ENCODE data around the gene AMACR.

AMACR gene

GRCh38 chr5:34047143-34047542 is 39.3 kb upstream of the AMACR start:
- no peaks in the 10 kb centered on the region for H3K79me2 ChIP-seq (ENCODE audit: insufficient read depth, low read length)

GRCh38 chr5:34045996-34046395 is 38.1 kb upstream of the AMACR start:
- H3K4me3 ChIP-seq (ENCODE audit: low read depth, low read length, poor library complexity, severe bottlenecking) = no peak overlapping the region
- no peaks in the 10 kb centered on the region for H3K79me2 ChIP-seq (ENCODE audit: insufficient read depth, low read length)

More at GRCh38 chr5:34047143-34047542, 39.3 kb upstream of the AMACR start:
- H3F3A ChIP-seq (ENCODE audit: insufficient read depth, low read length) = no peaks in the 10 kb centered on the region
- H4K20me1 ChIP-seq (ENCODE audit: insufficient read depth, low read length) = no peaks in the 10 kb centered on the region
- no peaks in the 10 kb centered on the region for H3K36me3 ChIP-seq (ENCODE audit: insufficient read depth, low read length)
- H3K9ac ChIP-seq (ENCODE audit: low read length) = no peak overlapping the region
- no peak overlapping the region for H3K4me3 ChIP-seq (ENCODE audit: low read depth, low read length, poor library complexity, severe bottlenecking)
- no peaks in the 10 kb centered on the region for H3K9me2 ChIP-seq (ENCODE audit: low read depth, low read length)
- H3K9me3 ChIP-seq (ENCODE audit: low read length) = no peaks in the 10 kb centered on the region
- H3K4me2 ChIP-seq (ENCODE audit: low read length) = no peak overlapping the region
- no peak overlapping the region for H3K27ac ChIP-seq (ENCODE audit: low read depth, low read length, poor library complexity, severe bottlenecking)
- H3K27me3 ChIP-seq (ENCODE audit: insufficient read depth, low read length) = no peaks in the 10 kb centered on the region
- no peak overlapping the region for H2AFZ ChIP-seq (ENCODE audit: low read length)
- H3K4me1 ChIP-seq (ENCODE audit: insufficient read depth, low read length, severe bottlenecking) = peaks cover 5% of the 10 kb centered on the region
- TF ChIP-seq CTCF (IDR thresholded peaks at IDR 0.05; ENCODE audit: low read length) (no peak), EZH2 (IDR thresholded peaks at IDR 0.05; ENCODE audit: borderline replicate concordance, low read length) (no peak)

DNA sequence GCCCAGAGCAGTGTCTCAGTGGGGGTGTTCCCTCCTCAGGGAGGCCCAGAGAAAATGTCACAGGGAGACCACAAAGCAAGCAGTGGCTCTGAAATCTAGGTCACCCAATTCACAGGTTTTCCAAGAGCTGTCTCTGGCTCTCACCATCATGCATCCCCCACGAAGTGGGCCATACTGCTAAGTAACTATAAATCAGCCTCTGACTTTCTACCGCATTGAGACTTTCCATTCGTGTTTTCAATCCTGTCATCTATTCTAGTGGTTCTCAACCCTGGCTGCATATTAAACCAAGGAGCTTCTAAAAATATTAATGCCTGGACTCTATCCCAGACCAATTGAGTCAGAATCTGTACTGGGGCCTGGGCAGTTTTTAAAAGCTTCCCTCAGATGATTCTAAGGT is 37.2 kb upstream of the AMACR start:
- H3K4me1 ChIP-seq (ENCODE audit: insufficient read depth, low read length, severe bottlenecking) = peaks cover 7% of the 10 kb centered on the region
- no peak overlapping the region for H2AFZ ChIP-seq (ENCODE audit: low read length)
- H3K27me3 ChIP-seq (ENCODE audit: insufficient read depth, low read length) = no peaks in the 10 kb centered on the region
- H3K27ac ChIP-seq (ENCODE audit: low read depth, low read length, poor library complexity, severe bottlenecking) = no peak overlapping the region
- no peaks in the 10 kb centered on the region for H3K79me2 ChIP-seq (ENCODE audit: insufficient read depth, low read length)
- no peaks in the 10 kb centered on the region for H3K9me2 ChIP-seq (ENCODE audit: low read depth, low read length)
- no peaks in the 10 kb centered on the region for H4K20me1 ChIP-seq (ENCODE audit: insufficient read depth, low read length)
- no peak overlapping the region for H3K9ac ChIP-seq (ENCODE audit: low read length)
- no peak for TF ChIP-seq EZH2 (IDR thresholded peaks at IDR 0.05; ENCODE audit: borderline replicate concordance, low read length)
- no peak for TF ChIP-seq CTCF (IDR thresholded peaks at IDR 0.05; ENCODE audit: low read length)
- H3K4me2 ChIP-seq (ENCODE audit: low read length) = no peak overlapping the region
- H3K9me3 ChIP-seq (ENCODE audit: low read length) = no peaks in the 10 kb centered on the region
- H3K36me3 ChIP-seq (ENCODE audit: insufficient read depth, low read length) = no peaks in the 10 kb centered on the region
- no peak overlapping the region for H3K4me3 ChIP-seq (ENCODE audit: low read depth, low read length, poor library complexity, severe bottlenecking)
- no peaks in the 10 kb centered on the region for H3F3A ChIP-seq (ENCODE audit: insufficient read depth, low read length)

More at GRCh38 chr5:34045996-34046395, 38.1 kb upstream of the AMACR start:
- H3K9ac ChIP-seq (ENCODE audit: low read length) = no peak overlapping the region
- H3K27me3 ChIP-seq (ENCODE audit: insufficient read depth, low read length) = no peaks in the 10 kb centered on the region
- no peaks in the 10 kb centered on the region for H3K36me3 ChIP-seq (ENCODE audit: insufficient read depth, low read length)
- H3K9me2 ChIP-seq (ENCODE audit: low read depth, low read length) = no peaks in the 10 kb centered on the region
- H3K4me2 ChIP-seq (ENCODE audit: low read length) = no peak overlapping the region
- no peaks in the 10 kb centered on the region for H3F3A ChIP-seq (ENCODE audit: insufficient read depth, low read length)
- no peaks in the 10 kb centered on the region for H3K9me3 ChIP-seq (ENCODE audit: low read length)
- H3K27ac ChIP-seq (ENCODE audit: low read depth, low read length, poor library complexity, severe bottlenecking) = no peak overlapping the region
- no peaks in the 10 kb centered on the region for H4K20me1 ChIP-seq (ENCODE audit: insufficient read depth, low read length)
- TF ChIP-seq EZH2 (IDR thresholded peaks at IDR 0.05; ENCODE audit: borderline replicate concordance, low read length) (no peak), CTCF (IDR thresholded peaks at IDR 0.05; ENCODE audit: low read length) (no peak)
- no peak overlapping the region for H2AFZ ChIP-seq (ENCODE audit: low read length)
- peaks cover 7% of the 10 kb centered on the region for H3K4me1 ChIP-seq (ENCODE audit: insufficient read depth, low read length, severe bottlenecking)

Data from OCI-LY1 (cell line).